NCI-H510A (cell line): ENCODE data around the gene ZBTB7C.
"Not testable (repeated sequence)": the region's sequence is repeated elsewhere in the genome, so short reads cannot be mapped to it uniquely, and the experiment has no call there.

Source experiments
- DNase-seq: peaks from one replicate; lab custom pipeline; 2025; lab: John Stamatoyannopoulos, UW

The ZBTB7C gene

DNA sequence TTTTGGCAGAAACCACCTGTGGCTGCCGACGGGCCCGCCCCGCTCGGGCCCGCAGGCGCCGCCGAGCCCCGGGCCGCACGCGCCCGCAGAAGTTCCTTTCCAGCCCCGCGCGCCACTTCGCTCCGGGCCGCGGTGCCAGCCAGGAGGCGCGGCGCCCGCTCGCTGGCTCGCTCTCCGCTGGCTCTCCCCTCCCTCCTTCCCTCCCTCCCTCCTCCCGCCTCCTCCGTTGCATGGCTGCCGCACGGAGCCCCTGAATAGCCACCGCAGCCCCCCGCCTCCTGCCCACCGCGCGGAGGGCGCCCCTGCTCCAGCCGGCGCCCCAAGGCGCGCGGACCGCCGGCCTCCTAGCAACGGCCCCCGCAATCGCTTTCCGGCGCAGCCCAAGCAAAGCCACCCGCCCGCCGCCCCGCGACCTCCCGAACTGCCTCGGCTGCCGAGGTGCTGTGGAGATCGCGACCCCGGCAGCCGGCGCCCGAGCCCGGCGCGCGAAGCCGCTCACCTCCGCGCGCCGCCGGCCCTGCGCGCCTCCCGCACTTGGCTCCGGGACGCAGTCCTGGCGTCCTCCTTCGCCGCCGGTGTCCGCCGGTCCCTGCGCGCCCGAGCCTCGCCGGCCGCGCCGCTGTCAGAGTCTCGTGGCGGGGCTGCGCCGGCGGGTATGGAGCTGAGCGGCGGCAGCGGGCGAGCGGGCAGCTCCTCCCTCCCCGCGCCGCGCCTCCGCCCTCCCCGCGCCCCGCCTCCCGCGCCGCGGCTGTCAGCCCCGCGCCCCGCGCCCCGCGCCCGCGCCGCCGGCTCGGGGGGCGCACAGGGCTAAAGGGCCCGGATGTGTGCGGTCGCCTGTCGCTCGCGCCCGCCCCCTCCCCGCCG, at the start of gene ZBTB7C:
TSS of gene ZBTB7C (minus strand) at position 657 of the 864 bp plus-strand sequence.
- peak; percentile 29 for DNase-seq

- DNase-seq: no peak
Observed at GRCh38 chr18:48456838-48457237, 47.7 kb upstream of the ZBTB7C start.

DNA sequence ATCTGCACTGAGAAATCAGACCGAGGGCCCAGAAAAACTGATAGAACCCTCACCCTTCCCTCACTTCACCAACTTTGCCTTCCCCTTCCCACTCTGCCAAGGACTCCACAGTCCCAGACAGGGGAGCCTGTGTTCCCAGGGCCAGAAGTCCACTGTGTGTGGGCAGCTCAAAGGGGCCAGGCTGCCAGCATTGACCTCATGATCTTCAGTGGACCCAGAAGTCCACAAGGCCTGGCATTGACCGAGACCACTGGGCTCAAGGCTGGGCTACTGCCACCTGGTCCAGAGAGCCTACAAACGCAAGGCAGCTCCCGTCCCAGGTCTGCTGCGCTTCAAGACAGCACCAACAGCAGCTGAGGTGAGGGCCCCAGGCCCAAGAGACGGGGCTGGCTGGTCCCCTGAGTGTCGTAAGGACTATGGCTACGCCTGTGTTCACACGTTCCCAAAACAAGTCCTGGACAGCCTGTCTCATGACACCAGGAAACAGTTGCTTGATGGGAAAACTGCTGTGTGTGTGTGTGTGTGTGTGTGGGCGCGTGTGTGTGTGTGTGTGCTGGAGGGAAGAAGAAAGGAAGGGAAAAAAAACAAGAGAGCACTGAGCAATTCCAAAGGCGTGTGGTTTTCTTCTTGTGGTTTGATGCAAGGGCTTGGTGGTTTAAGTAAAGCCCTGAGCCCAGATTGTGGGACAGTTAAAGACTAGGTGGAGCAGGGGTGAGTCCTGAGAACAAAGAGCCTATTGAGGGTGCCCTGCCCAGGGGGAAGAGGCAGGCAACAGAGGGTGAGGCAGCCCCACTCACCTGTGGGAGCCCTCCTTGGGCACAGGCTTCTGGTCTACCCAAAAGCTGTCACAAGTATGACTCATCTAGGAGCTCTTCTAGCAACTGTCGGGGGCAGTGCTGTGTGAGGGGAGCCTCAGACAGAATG, 46.6 kb upstream of the ZBTB7C start:
- DNase-seq: no peak

DNA sequence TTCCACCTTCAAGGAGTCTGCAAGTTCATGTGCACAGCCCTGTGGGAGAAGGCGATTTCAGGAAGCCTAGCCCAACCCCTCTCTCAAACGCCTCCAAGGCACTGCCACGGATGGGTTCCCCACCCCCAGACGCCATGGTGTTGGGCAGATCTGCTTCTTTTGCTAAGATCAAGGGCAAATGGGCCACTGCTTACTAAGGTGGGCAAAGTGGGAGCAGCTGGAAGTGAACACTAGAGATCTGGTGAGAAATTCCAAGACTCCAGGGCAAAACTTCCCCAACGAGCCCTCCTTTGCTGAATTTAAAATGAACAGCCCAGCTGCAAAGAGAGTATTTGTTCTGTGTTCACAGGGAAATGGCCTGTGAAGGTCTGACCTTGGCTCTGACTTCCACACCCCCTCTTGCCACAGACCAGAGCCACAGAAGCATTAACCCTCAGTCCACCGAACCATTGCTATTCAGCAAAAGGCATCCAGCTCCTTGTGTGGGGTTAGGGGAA, 45.1 kb upstream of the ZBTB7C start:
- no peak for DNase-seq

- DNase-seq: no peak
Observed at GRCh38 chr18:48453330-48454066, 44.3 kb upstream of the ZBTB7C start.

- DNase-seq: no peak
Observed at GRCh38 chr18:48452861-48453323, 43.7 kb upstream of the ZBTB7C start.

- no peak for DNase-seq
Observed at GRCh38 chr18:48450685-48451084, 41.5 kb upstream of the ZBTB7C start.

DNA sequence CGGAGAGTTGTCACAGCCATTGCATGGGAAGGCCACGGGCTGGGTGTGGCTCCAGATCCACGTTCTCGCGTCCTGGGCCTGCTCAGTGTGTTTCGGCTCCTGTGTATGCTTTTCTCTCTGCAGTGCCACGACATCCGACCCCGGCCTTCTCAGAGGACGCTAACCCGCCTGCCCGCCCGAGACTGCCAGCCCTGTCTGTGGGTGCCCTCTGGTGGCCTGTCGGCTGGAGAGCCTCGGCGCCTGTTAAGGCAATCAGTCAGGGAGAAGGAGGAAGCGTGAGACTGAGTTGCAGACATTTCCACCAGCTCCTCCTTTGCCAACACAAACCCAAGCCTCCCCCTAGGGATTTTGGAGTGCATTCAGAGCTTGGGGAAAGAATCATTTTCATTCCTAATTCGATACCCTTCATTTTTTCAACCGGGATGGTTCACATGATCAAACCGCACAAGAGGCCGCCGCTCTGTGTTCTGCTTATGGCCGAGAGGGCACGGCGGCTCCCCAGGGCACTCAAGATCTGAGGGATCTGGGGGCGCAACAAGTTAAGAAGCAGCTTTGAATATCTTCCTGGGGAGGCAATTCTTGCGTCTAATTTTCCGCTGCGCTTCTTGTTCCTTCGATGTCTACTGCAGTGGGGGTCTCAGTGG, 37.5 kb upstream of the ZBTB7C start:
- peak; percentile 72 for DNase-seq

- peak; percentile 27 for DNase-seq
Observed at GRCh38 chr18:48445540-48445939, 36.4 kb upstream of the ZBTB7C start.

DNA sequence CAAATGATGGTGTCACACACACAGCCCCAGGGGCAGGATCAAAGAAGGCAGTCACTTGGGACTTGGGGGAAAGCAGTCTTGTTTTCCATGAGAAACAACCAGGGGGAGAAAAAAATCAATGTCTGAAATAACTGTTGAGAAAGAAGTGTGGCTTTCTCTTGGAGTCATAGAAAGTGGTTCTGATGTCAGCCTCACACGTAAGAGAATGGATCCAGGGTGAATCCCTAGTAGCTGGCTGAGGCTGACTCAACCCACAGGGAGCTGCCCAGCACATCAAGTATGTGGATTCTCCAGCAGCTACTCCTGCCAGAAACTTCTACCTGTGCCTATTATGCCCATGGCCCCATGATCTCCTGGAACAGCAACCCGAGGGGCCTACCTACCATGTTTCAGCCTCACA, 33.6 kb upstream of the ZBTB7C start:
- DNase-seq: no peak

GRCh38 chr18:48441405-48441881, 32.3 kb upstream of the ZBTB7C start:
- DNase-seq: no peak

DNA sequence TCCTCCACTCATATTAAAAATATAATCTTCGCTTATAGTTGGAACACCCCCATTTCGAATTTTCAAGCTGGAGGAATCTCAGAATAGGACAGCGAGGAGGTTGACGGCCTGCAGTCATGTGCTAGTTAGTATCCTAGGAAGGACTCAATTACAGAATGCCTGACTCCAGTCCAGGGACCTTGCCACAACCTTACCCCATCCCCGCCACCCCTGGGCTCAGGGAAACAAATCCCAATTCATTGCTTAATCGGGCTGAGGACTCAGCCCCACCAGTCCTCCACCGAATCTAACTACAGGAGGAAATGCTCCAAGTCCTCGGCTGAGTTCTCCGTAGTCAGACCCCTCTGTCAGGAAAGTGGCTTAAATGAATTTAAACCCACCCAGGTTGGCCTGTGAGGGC, 31.7 kb upstream of the ZBTB7C start:
- DNase-seq: no peak

- no peak for DNase-seq
Observed at GRCh38 chr18:48436907-48437306, 27.7 kb upstream of the ZBTB7C start.

DNA sequence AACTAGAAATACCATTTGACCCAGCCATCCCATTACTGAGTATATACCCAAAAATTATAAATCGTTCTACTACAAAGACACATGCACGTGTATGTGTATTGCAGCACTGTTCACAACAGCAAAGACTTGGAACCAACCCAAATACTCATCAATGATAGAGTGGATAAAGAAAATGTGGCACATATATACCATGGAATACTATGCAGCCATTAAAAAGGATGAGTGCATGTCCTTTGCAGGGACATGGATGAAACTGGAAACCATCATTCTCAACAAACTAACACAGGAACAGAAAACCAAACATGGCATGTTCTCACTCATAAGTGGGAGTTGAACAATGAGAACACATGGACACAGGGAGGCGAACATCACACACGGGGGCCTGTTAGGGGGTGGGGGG, 25.2 kb upstream of the ZBTB7C start:
- not testable (repeated sequence) for DNase-seq

GRCh38 chr18:48433541-48433940, 24.4 kb upstream of the ZBTB7C start:
- DNase-seq: no peak

DNA sequence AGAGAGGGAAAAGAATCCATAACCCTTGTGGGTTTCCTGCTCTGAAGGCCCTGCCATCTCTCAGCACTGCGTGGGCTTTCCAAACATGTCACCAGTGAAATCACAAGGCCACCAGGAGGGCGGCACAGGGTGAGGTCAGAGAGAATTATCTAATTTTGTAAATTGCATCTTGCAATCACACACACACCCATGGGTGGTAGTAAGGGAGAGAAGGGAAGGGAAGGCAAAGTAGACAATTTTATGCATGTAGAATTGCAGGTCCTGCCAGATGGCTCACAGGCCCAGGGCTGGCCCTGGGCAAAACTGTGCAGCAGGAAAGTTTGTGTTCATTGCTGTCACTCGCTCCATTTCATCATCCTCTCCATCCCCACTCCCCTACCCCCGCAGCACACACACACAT, 21.0 kb upstream of the ZBTB7C start:
- no peak for DNase-seq

- DNase-seq: no peak
Observed at GRCh38 chr18:48428475-48429177, 19.4 kb upstream of the ZBTB7C start.

GRCh38 chr18:48422947-48423378, 13.8 kb upstream of the ZBTB7C start:
- DNase-seq: no peak

- no peak for DNase-seq
Observed at GRCh38 chr18:48419277-48420022, 10.3 kb upstream of the ZBTB7C start.
